ENCODE data around the gene TRAT1. TPM values are rescaled to one million over a fixed set of nuclear protein-coding genes. Genes with fewer than 3 reads are reported as not detected.
"Not testable (repeated sequence)": the region's sequence is repeated elsewhere in the genome, so short reads cannot be mapped to it uniquely, and the experiment has no call there.

TRAT1 gene
- total and polyA plus RNA-seq, 2 experiments from 2014 or later = not detected

DNA sequence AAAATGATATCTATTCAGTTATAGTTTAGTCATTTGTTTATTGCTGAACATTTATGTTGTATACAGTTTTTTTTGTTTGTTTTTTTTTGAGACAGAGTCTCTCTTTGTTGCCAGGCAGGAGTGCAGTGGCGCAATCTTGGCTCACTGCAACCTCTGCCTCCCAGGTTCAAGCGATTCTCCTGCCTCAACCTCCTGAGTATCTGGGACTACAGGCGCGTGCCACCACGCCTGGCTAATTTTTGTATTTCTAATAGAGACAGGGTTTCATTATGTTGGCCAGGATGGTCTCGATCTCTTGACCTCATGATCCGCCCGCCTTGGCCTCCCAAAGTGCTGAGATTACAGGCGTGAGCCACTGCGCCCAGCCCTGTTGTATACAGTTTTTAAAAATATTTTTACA is 1.2 kb downstream of the TRAT1 start:
- not testable (repeated sequence) for H3K9me2 ChIP-seq (ENCODE audit: insufficient read depth); H3K79me2 ChIP-seq (replicated peaks; ENCODE audit: insufficient read depth); H3K36me3 ChIP-seq (ENCODE audit: insufficient read depth); H3K4me3 ChIP-seq; H2AFZ ChIP-seq; H3F3A ChIP-seq (replicated peaks; ENCODE audit: low read depth); H3K4me2 ChIP-seq; H3K36me3 Mint-ChIP-seq (ENCODE audit: low read depth); H3K4me1 ChIP-seq (ENCODE audit: insufficient read depth); H3K4me1 Mint-ChIP-seq; ATAC-seq; H4K20me1 ChIP-seq (replicated peaks; ENCODE audit: insufficient read depth); DNase-seq (ENCODE audit: low spot score); H3K4me3 Mint-ChIP-seq; H3K27me3 ChIP-seq (ENCODE audit: insufficient read depth); H3K9me3 Mint-ChIP-seq; H3K27me3 Mint-ChIP-seq (ENCODE audit: insufficient read depth, low read depth, poor library complexity); H3K27ac Mint-ChIP-seq; H3K27ac ChIP-seq (ENCODE audit: low read depth)

- Histone ChIP-seq H3K4me3 (no peak overlapping the region), H2AFZ (no peak overlapping the region), H3K27ac (ENCODE audit: low read depth) (no peak overlapping the region), H3K4me1 (ENCODE audit: insufficient read depth) (no peaks in the 10 kb centered on the region), H3K36me3 (ENCODE audit: insufficient read depth) (no peaks in the 10 kb centered on the region), H4K20me1 (replicated peaks; ENCODE audit: insufficient read depth) (no peaks in the 10 kb centered on the region), H3K9me2 (ENCODE audit: insufficient read depth) (no peaks in the 10 kb centered on the region), H3K79me2 (replicated peaks; ENCODE audit: insufficient read depth) (no peaks in the 10 kb centered on the region), H3K4me2 (no peak overlapping the region), H3K27me3 (ENCODE audit: insufficient read depth) (no peaks in the 10 kb centered on the region), H3F3A (replicated peaks; ENCODE audit: low read depth) (no peaks in the 10 kb centered on the region)
- H3K4me1 Mint-ChIP-seq = no peaks in the 10 kb centered on the region; the same call in 2 of the 3 replicates
- ATAC-seq (no peak), DNase-seq (ENCODE audit: low spot score) (no peak)
- peak overlapping the region; percentile 10; the same call in 1 of the 2 replicates for H3K27ac Mint-ChIP-seq
- no peaks in the 10 kb centered on the region for H3K9me3 Mint-ChIP-seq
- H3K27me3 Mint-ChIP-seq (ENCODE audit: insufficient read depth, low read depth, poor library complexity) = no peaks in the 10 kb centered on the region
- no peaks in the 10 kb centered on the region for H3K36me3 Mint-ChIP-seq (ENCODE audit: low read depth)
- no peak overlapping the region for H3K4me3 Mint-ChIP-seq
- TF ChIP-seq ZNF331 (CRISPR knock-in tag; IDR thresholded peaks at IDR 0.05; ENCODE audit: low read depth) = no peak
- TF ChIP-seq, protein P1, sequence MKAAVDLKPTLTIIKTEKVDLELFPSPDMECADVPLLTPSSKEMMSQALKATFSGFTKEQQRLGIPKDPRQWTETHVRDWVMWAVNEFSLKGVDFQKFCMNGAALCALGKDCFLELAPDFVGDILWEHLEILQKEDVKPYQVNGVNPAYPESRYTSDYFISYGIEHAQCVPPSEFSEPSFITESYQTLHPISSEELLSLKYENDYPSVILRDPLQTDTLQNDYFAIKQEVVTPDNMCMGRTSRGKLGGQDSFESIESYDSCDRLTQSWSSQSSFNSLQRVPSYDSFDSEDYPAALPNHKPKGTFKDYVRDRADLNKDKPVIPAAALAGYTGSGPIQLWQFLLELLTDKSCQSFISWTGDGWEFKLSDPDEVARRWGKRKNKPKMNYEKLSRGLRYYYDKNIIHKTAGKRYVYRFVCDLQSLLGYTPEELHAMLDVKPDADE (IDR thresholded peaks at IDR 0.05) = no peak
- TF ChIP-seq ZNF114 (CRISPR knock-in tag; IDR thresholded peaks at IDR 0.05) = no peak
- no peak for TF ChIP-seq CTCF (conservative IDR thresholded peaks at IDR 0.05; ENCODE audit: low read depth in 2 of 2)
- no peak for TF ChIP-seq STAT1 (IDR thresholded peaks at IDR 0.05; ENCODE audit: unreplicated experiment)
- TF ChIP-seq JUNB (IDR thresholded peaks at IDR 0.05; ENCODE audit: unreplicated experiment) = no peak
- no peak for TF ChIP-seq EZH2 (IDR thresholded peaks at IDR 0.05; ENCODE audit: low read depth, unreplicated experiment)
- TF ChIP-seq NANOG (IDR thresholded peaks at IDR 0.05; ENCODE audit: borderline replicate concordance) = no peak
- TF ChIP-seq REST (IDR thresholded peaks at IDR 0.05; ENCODE audit: unreplicated experiment) = no peak
Measured at GRCh38 chr3:108826309-108827187, 4.0 kb downstream of the TRAT1 start.
